Tibial artery (tissue), 4 donors: Measurements from ENCODE around the gene ALG12.

ENCODE experiments used
- DNase-seq, 2 donors: peaks; one replicate each; pipeline ENCODE4 v3.0.0-alpha.2; 2019
- H3K27ac ChIP-seq, 2 donors: fragments of 200-600 bp; sonication (generic) in 1 of 2; 1 replicate in 1 of 2; 2 replicates in 1 of 2; pipeline ENCODE4 v1.5.1; 2018 to 2019; ENCODE audit warnings: mild to moderate bottlenecking in 1 of 2
- H3K27me3 ChIP-seq, 2 donors: fragments of 200-600 bp; sonication (generic) in 1 of 2; one replicate each; pipeline versions ENCODE4 v1.5.1 to v1.6.0; 2016 to 2019
- H3K36me3 ChIP-seq, 3 donors: fragments of 200-600 bp; sonication (generic) in 2 of 3; one replicate each; pipeline ENCODE4 v1.5.1; 2016 to 2019; ENCODE audit warnings: mild to moderate bottlenecking in 2 of 3
- H3K4me1 ChIP-seq, 4 donors: fragments of 200-600 bp; sonication (generic) in 2 of 4; 1 replicate in 3 of 4; 2 replicates in 1 of 4; pipeline ENCODE4 v1.5.1; 2016 to 2019
- H3K4me3 ChIP-seq, 2 donors: fragments of 200-600 bp; sonication (generic) in 1 of 2; 1 replicate in 1 of 2; 2 replicates in 1 of 2; pipeline ENCODE4 v1.5.1; 2018 to 2019; ENCODE audit warnings: mild to moderate bottlenecking in 2 of 2
- H3K9me3 ChIP-seq, 3 donors: fragments of 200-600 bp; sonication (generic) in 1 of 3; one replicate each; pipeline ENCODE4 v1.5.1; 2016 to 2019
- intact Hi-C: fragments of 100-400 bp; cut with DNase I; formaldehyde crosslinking; loops from one replicate; pipeline ENCODE4 v1.15.0; 2023; ENCODE audit warnings: low total_unique reads
- TF ChIP-seq, protein P1 (sequence below), 2 experiments: fragments of 200-600 bp in 1 of 2; fragments of 450-650 bp in 1 of 2; IDR thresholded peaks; one replicate each; pipeline ENCODE4 v1.5.1; 2017 to 2019; ENCODE audit warnings: antibody characterized with exemption in 2 of 2, mild to moderate bottlenecking in 1 of 2, moderate library complexity in 1 of 2

Gene ALG12

DNA sequence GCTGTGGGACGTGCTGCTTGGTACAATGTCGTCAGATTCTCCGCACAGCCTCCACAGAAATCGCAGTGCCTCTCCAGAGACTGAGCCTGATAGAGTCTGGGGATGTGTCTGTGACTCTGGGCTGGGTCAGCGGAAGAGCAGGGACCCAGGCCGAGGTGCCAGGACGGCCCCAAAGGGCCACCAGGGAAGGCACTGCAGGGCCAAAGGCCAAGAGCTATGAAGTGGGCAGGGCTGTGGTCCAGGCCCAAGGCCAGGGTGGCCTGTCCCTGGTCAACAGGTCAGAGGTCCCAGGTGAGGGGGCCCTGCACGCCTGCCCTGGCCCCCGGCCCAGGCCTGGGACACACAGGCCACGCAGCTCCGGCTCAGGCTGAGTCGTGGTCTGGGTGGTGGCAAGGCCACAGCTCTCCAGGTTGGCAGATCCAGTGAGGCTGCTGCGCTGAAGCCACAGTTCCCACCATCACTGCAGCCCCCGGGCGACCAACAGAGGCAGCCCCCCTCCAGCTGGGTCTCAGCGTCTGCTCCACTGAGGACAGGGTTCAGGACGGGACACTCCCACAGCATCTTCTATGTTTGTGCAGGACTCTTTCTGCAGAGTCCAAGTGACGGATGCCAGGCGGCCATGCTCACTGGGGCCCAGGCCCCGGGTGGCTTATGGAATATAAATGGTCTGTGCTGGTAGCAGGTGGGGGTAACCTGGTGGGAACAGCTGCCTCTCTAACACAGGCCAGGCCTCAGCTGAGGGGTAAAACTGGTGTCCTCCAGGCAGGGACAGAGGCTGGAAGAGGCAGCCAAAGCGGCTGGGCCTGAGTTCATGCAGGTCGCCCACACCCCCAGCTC lies 37.6 kb upstream of the ALG12 start:
- no peaks in the 10 kb centered on the region for H3K36me3 ChIP-seq
- no peaks in the 10 kb centered on the region for H3K9me3 ChIP-seq
- no peaks in the 10 kb centered on the region for H3K27me3 ChIP-seq
- no peak overlapping the region for H3K4me3 ChIP-seq
- intact Hi-C loops = no loop called here
- H3K4me1 ChIP-seq = peaks cover 0 to 64% (median 35%) of the 10 kb centered on the region in 4 donors
- DNase-seq = no peak
- TF ChIP-seq, protein P1, sequence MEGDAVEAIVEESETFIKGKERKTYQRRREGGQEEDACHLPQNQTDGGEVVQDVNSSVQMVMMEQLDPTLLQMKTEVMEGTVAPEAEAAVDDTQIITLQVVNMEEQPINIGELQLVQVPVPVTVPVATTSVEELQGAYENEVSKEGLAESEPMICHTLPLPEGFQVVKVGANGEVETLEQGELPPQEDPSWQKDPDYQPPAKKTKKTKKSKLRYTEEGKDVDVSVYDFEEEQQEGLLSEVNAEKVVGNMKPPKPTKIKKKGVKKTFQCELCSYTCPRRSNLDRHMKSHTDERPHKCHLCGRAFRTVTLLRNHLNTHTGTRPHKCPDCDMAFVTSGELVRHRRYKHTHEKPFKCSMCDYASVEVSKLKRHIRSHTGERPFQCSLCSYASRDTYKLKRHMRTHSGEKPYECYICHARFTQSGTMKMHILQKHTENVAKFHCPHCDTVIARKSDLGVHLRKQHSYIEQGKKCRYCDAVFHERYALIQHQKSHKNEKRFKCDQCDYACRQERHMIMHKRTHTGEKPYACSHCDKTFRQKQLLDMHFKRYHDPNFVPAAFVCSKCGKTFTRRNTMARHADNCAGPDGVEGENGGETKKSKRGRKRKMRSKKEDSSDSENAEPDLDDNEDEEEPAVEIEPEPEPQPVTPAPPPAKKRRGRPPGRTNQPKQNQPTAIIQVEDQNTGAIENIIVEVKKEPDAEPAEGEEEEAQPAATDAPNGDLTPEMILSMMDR (IDR thresholded peaks at IDR 0.05) = no peak
- H3K27ac ChIP-seq = no peak overlapping the region

GRCh38 chr22:49954991-49955580 lies 36.8 kb upstream of the ALG12 start:
- intact Hi-C loops = no loop called here
- DNase-seq = no peak

GRCh38 chr22:49954354-49954753 lies 36.1 kb upstream of the ALG12 start:
- H3K27me3 ChIP-seq = no peaks in the 10 kb centered on the region
- intact Hi-C loops = no loop called here
- no peak for DNase-seq
- no peak overlapping the region for H3K4me3 ChIP-seq
- H3K4me1 ChIP-seq = peaks cover 0 to 67% (median 29%) of the 10 kb centered on the region in 4 donors
- TF ChIP-seq, protein P1 (IDR thresholded peaks at IDR 0.05) = no peak
- no peaks in the 10 kb centered on the region for H3K9me3 ChIP-seq
- peak overlapping the region in 1 of 2 donors; percentile 19 for H3K27ac ChIP-seq
- H3K36me3 ChIP-seq = no peaks in the 10 kb centered on the region

More at GRCh38 chr22:49954991-49955580, 36.8 kb upstream of the ALG12 start:
- TF ChIP-seq, protein P1 (IDR thresholded peaks at IDR 0.05) = no peak
- H3K9me3 ChIP-seq = no peaks in the 10 kb centered on the region
- no peaks in the 10 kb centered on the region for H3K36me3 ChIP-seq
- no peak overlapping the region for H3K27ac ChIP-seq
- no peak overlapping the region for H3K4me3 ChIP-seq
- peaks cover 0 to 67% (median 35%) of the 10 kb centered on the region in 4 donors for H3K4me1 ChIP-seq
- no peaks in the 10 kb centered on the region for H3K27me3 ChIP-seq

DNA sequence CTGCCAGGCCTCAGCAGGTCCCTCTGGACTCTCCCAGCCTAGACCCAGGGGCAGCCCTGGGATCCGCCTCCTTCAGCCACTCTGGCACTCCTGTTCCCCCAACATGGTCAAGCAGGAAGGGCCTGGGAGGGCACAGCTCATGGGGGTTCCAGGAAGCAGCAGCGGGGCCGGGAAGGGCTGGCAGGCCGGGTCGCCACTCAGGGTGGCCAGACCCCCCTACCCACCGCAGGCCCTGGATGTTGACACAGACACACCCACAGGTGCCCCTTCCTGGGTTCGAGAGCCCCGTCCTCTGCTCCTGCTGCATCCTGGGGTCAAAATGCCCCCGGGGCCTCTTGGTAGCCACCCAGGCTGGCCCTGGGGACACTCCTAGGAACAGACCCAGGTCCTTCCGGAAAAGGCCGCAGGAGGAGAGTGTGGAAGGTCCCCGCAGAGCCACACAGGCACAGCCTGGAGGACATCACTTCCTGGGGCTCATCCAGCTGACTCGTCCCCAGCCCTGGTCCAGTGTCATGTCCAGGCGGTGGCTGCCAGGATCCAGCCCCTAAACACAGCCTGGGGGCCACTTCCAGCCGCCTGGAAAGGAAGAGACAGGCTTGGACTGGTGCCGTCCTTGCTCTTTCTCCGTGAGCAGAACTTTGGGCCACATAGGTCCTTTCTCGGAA lies 35.6 kb upstream of the ALG12 start:
- no peaks in the 10 kb centered on the region for H3K9me3 ChIP-seq
- peak overlapping the region; percentile 19 to 41 for H3K27ac ChIP-seq
- H3K4me1 ChIP-seq = peaks cover 0 to 64% (median 29%) of the 10 kb centered on the region in 4 donors
- no peak for DNase-seq
- TF ChIP-seq, protein P1 (IDR thresholded peaks at IDR 0.05) = no peak
- no peak overlapping the region for H3K4me3 ChIP-seq
- no peaks in the 10 kb centered on the region for H3K36me3 ChIP-seq
- H3K27me3 ChIP-seq = no peaks in the 10 kb centered on the region
- intact Hi-C loops = no loop called here

DNA sequence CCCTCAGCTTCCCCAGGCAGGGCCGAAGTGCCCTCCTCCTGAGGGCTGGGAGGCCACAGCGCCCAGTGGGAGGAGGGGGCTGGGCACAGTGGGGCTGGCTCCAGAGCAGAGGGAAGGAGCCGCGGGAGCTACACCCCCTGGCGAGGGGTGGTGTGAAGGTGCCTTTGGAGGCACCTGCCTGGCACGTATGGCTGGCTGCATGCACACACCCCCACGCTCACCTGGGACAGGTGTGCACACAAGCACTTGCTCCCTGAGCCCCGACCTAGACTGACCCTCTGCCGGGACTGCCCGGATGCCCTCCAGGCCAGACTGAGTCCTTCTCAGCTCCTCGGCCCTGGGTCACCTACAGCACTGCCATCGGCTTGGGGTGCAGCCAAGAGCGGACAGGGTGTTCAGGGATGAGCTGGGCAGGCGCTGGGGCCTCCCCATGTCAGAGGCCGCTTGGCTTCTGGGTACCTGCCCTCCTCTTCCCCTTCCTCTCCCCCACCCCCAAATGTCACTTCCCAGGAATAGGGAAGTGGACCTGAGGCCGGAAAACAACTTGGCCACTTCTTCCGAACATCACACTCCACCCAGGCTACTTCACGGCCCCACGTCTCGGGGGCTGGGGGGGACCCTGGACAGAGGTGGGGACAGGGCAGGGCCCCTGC lies 34.9 kb upstream of the ALG12 start:
- no peak for DNase-seq
- Histone ChIP-seq H3K27me3 (no peaks in the 10 kb centered on the region), H3K4me1 (peaks cover 0 to 63% (median 29%) of the 10 kb centered on the region in 4 donors), H3K4me3 (no peak overlapping the region), H3K9me3 (no peaks in the 10 kb centered on the region), H3K27ac (peak overlapping the region in 1 of 2 donors; percentile 41), H3K36me3 (no peaks in the 10 kb centered on the region)
- TF ChIP-seq, protein P1 (IDR thresholded peaks at IDR 0.05) = no peak
- intact Hi-C loops = no loop called here
